ACHN (cell line): Measurements from ENCODE around the gene ANAPC4.
"Not testable (repeated sequence)": the region's sequence is repeated elsewhere in the genome, so short reads cannot be mapped to it uniquely, and the experiment has no call there.

ENCODE experiments used
- DNase-seq: peaks from one replicate; pipeline ENCODE4 v3.0.0-alpha.2; 2015
- in situ Hi-C: cut with HindIII; loops from 2 replicates; pipeline ENCODE4 v1.10.0; 2017; ENCODE audit warnings: low sequenced_read_pairs, low pct_ligation_motif_present, low pct_unique_long_range_greater_than_20kb

The ANAPC4 gene

GRCh38 chr4:25368315-25368714 lies 8.7 kb upstream of the ANAPC4 start:
- in situ Hi-C loops: no loop called here
- no peak for DNase-seq

GRCh38 chr4:25370242-25370641 lies 6.8 kb upstream of the ANAPC4 start:
- no peak for DNase-seq
- in situ Hi-C loops: no loop called here

GRCh38 chr4:25372549-25372948 lies 4.5 kb upstream of the ANAPC4 start:
- in situ Hi-C loops, DNase-seq: not testable (repeated sequence)

GRCh38 chr4:25377572-25378436 lies 741 bp downstream of the ANAPC4 start:
- in situ Hi-C loops: no loop called here
- DNase-seq: no peak

GRCh38 chr4:25378437-25378743 lies 1.3 kb downstream of the ANAPC4 start:
- in situ Hi-C loops: no loop called here
- DNase-seq: no peak

GRCh38 chr4:25379591-25379990 lies 2.5 kb downstream of the ANAPC4 start:
- in situ Hi-C loops: no loop called here
- no peak for DNase-seq

- in situ Hi-C loops: no loop called here
- DNase-seq: no peak
Measured at GRCh38 chr4:25383647-25384046, 6.6 kb downstream of the ANAPC4 start.

GRCh38 chr4:25386926-25387325 lies 9.9 kb downstream of the ANAPC4 start:
- no peak for DNase-seq
- in situ Hi-C loops: no loop called here

GRCh38 chr4:25397305-25397704 lies 20.2 kb downstream of the ANAPC4 start:
- in situ Hi-C loops: no loop called here
- no peak for DNase-seq

- DNase-seq: no peak
- in situ Hi-C loops: no loop called here
Measured at GRCh38 chr4:25399510-25399909, 22.4 kb downstream of the ANAPC4 start.

- DNase-seq: no peak
- in situ Hi-C loops: no loop called here
Measured at GRCh38 chr4:25401066-25401465, 24.0 kb downstream of the ANAPC4 start.

GRCh38 chr4:25402521-25402920 lies 25.5 kb downstream of the ANAPC4 start:
- in situ Hi-C loops: no loop called here
- DNase-seq: no peak

GRCh38 chr4:25403699-25404098 lies 26.6 kb downstream of the ANAPC4 start:
- DNase-seq: no peak
- in situ Hi-C loops: no loop called here

- in situ Hi-C loops: no loop called here
- DNase-seq: no peak
Measured at GRCh38 chr4:25405453-25405852, 28.4 kb downstream of the ANAPC4 start.

- DNase-seq: no peak
- in situ Hi-C loops: no loop called here
Measured at GRCh38 chr4:25406081-25406692, 29.1 kb downstream of the ANAPC4 start.

GRCh38 chr4:25410820-25411529 lies 33.9 kb downstream of the ANAPC4 start:
- in situ Hi-C loops: no loop called here
- DNase-seq: no peak

GRCh38 chr4:25413261-25413660 lies 36.2 kb downstream of the ANAPC4 start:
- in situ Hi-C loops: no loop called here

GRCh38 chr4:25417014-25417413 lies 40.0 kb downstream of the ANAPC4 start:
- no peak for DNase-seq
- in situ Hi-C loops: no loop called here

More at GRCh38 chr4:25413261-25413660, 36.2 kb downstream of the ANAPC4 start:
- no peak for DNase-seq

GRCh38 chr4:25420931-25421330 lies 43.9 kb downstream of the ANAPC4 start:
- in situ Hi-C loops: no loop called here
- no peak for DNase-seq
